Activated naive CD4-positive, alpha-beta T cell treated with anti-CD3 and anti-CD28 coated beads, Interleukin-2, amount 10 ng/mL, durations not matched to agents 7 days and 5 days (primary cell): ENCODE data around the gene SEMA5A.

Source experiments
- CTCF ChIA-PET: fragments of 350-600 bp; sonication (Branson Sonifier 250); formaldehyde crosslinking; loops from one replicate; lab custom pipeline; 2021; ENCODE audit warnings: antibody characterized with exemption; lab: Charles Lee
- DNase-seq: peaks from one replicate; pipeline ENCODE4 v3.0.0-alpha.2; 2020
- H3K27ac Mint-ChIP-seq: one replicate; pipeline ENCODE4 v1.8.0; 2021; ENCODE audit warnings: mild to moderate bottlenecking, moderate library complexity, mixed read lengths
- H3K27me3 Mint-ChIP-seq: one replicate; pipeline ENCODE4 v1.8.0; 2021; ENCODE audit warnings: mild to moderate bottlenecking, mixed read lengths
- H3K36me3 Mint-ChIP-seq: one replicate; pipeline ENCODE4 v1.8.0; 2021; ENCODE audit warnings: mixed read lengths
- H3K4me1 Mint-ChIP-seq: one replicate; pipeline ENCODE4 v1.8.0; 2021; ENCODE audit warnings: mixed read lengths
- H3K4me3 Mint-ChIP-seq: one replicate; pipeline ENCODE4 v1.8.0; 2021; ENCODE audit warnings: mild to moderate bottlenecking, moderate library complexity, mixed read lengths
- H3K9me3 Mint-ChIP-seq: one replicate; pipeline ENCODE4 v1.8.0; 2021; ENCODE audit warnings: mixed read lengths

SEMA5A gene

GRCh38 chr5:9033524-9033923, 512.4 kb downstream of the SEMA5A start:
- Mint-ChIP-seq H3K36me3 (no peaks in the 10 kb centered on the region), H3K27me3 (no peaks in the 10 kb centered on the region), H3K4me1 (no peaks in the 10 kb centered on the region), H3K9me3 (peaks cover 1% of the 10 kb centered on the region), H3K4me3 (no peak overlapping the region), H3K27ac (no peak overlapping the region)
- CTCF ChIA-PET: no interaction called here
- no peak for DNase-seq

- no peak for DNase-seq
- Mint-ChIP-seq H3K27ac (no peak overlapping the region), H3K36me3 (no peaks in the 10 kb centered on the region), H3K4me1 (no peaks in the 10 kb centered on the region), H3K9me3 (peaks cover 39% of the 10 kb centered on the region), H3K27me3 (no peaks in the 10 kb centered on the region), H3K4me3 (no peak overlapping the region)
- CTCF ChIA-PET: no interaction called here
These were observed 519.9 kb downstream of the SEMA5A start for GRCh38 chr5:9025942-9026341.

GRCh38 chr5:9020996-9021395, 524.9 kb downstream of the SEMA5A start:
- Mint-ChIP-seq H3K9me3 (peaks cover 25% of the 10 kb centered on the region), H3K36me3 (no peaks in the 10 kb centered on the region), H3K27me3 (no peaks in the 10 kb centered on the region), H3K4me1 (no peaks in the 10 kb centered on the region), H3K4me3 (no peak overlapping the region), H3K27ac (no peak overlapping the region)
- CTCF ChIA-PET: no interaction called here
- no peak for DNase-seq

GRCh38 chr5:9015937-9016270, 530.0 kb downstream of the SEMA5A start:
- Mint-ChIP-seq H3K27ac (no peak overlapping the region), H3K36me3 (no peaks in the 10 kb centered on the region), H3K27me3 (no peaks in the 10 kb centered on the region), H3K9me3 (peaks cover 3% of the 10 kb centered on the region), H3K4me1 (no peaks in the 10 kb centered on the region), H3K4me3 (no peak overlapping the region)
- CTCF ChIA-PET: no interaction called here
- DNase-seq: no peak

- DNase-seq: no peak
- Mint-ChIP-seq H3K27ac (no peak overlapping the region), H3K4me1 (no peaks in the 10 kb centered on the region), H3K9me3 (peaks cover 3% of the 10 kb centered on the region), H3K4me3 (no peak overlapping the region), H3K36me3 (no peaks in the 10 kb centered on the region), H3K27me3 (no peaks in the 10 kb centered on the region)
- CTCF ChIA-PET: no interaction called here
These were observed 530.5 kb downstream of the SEMA5A start for GRCh38 chr5:9015260-9015936.

- Mint-ChIP-seq H3K27me3 (no peaks in the 10 kb centered on the region), H3K9me3 (peaks cover 6% of the 10 kb centered on the region), H3K4me1 (no peaks in the 10 kb centered on the region), H3K27ac (no peak overlapping the region), H3K36me3 (no peaks in the 10 kb centered on the region), H3K4me3 (no peak overlapping the region)
- DNase-seq: no peak
- CTCF ChIA-PET: no interaction called here
These were observed 532.7 kb downstream of the SEMA5A start for GRCh38 chr5:9013147-9013546.

GRCh38 chr5:9009931-9010651, 535.8 kb downstream of the SEMA5A start:
- no peak for DNase-seq
- CTCF ChIA-PET: no interaction called here
- H3K36me3 Mint-ChIP-seq: peaks cover 2% of the 10 kb centered on the region
- H3K27me3 Mint-ChIP-seq: no peaks in the 10 kb centered on the region
- H3K4me1 Mint-ChIP-seq: no peaks in the 10 kb centered on the region
- H3K27ac Mint-ChIP-seq: no peak overlapping the region
- peaks cover 12% of the 10 kb centered on the region for H3K9me3 Mint-ChIP-seq
- no peak overlapping the region for H3K4me3 Mint-ChIP-seq

- Mint-ChIP-seq H3K27me3 (no peaks in the 10 kb centered on the region), H3K36me3 (no peaks in the 10 kb centered on the region), H3K4me1 (no peaks in the 10 kb centered on the region), H3K27ac (no peak overlapping the region), H3K4me3 (no peak overlapping the region), H3K9me3 (no peaks in the 10 kb centered on the region)
- CTCF ChIA-PET: no interaction called here
- no peak for DNase-seq
These were observed 548.3 kb downstream of the SEMA5A start for GRCh38 chr5:8997542-8998070.

GRCh38 chr5:8993031-8993430, 552.8 kb downstream of the SEMA5A start:
- CTCF ChIA-PET: no interaction called here
- DNase-seq: no peak
- no peak overlapping the region for H3K4me3 Mint-ChIP-seq

More at GRCh38 chr5:8993031-8993430, 552.8 kb downstream of the SEMA5A start:
- Mint-ChIP-seq H3K36me3 (no peaks in the 10 kb centered on the region), H3K27me3 (no peaks in the 10 kb centered on the region), H3K27ac (no peak overlapping the region), H3K4me1 (no peaks in the 10 kb centered on the region), H3K9me3 (no peaks in the 10 kb centered on the region)
